NCI-H1694 (cell line): ENCODE results near the gene SHF.
"Not testable (repeated sequence)": the region's sequence is repeated elsewhere in the genome, so short reads cannot be mapped to it uniquely, and the experiment has no call there.

Experiments used
- DNase-seq: peaks from one replicate; lab custom pipeline; 2025; lab: John Stamatoyannopoulos, UW

SHF gene

DNA sequence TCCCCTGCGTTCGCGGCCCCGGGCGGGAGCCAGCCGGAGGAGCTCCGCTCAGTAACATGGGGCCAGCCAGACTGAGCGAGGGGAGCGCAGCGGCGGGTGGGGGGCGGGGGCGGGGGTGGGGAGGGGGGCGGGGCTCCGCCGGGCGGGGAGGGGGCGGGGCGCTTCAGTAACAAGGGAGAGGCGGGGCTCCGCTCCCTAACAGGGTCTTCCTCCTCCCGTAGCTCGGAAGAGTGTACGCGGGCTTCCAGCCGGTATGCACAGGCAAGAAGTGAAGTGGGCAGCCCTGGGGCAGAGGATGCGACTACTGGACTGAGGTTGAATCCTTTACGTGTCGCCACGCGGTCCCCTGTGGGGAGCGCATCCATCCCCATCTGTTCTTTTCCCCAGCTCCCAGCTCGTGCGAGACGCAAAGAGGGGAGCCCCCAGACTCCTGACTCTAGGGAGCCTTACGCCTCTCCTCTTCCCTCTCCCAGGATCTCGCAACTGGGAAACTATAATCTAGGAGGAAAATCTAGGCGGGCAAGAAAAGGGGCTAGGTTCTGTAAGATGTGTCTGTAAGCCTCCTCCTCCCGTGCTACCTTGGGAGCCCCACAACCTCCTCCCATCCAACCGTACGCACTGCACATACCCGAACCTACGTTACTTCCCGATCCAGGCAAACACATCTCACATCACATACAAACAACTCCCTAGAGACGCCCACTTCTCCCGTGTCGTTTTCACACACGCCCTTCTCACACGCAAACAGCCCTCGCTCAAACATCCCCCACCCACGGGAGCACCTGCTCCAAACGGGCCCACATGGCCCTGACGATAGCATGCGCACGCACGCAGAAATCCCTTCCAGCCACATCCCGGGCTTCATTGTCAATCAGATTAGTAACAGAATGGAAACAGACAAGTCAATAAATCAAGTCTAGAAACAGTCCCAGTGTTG is at the start of gene SHF:
Gene SHF, minus strand, starts transcription at position 73 of the 937 bp plus-strand sequence. Its CDS starts 15 bp downstream, at position 58.
- DNase-seq: peak; percentile 39

- not testable (repeated sequence) for DNase-seq
Measured at GRCh38 chr15:45236806-45237205, 49.0 kb upstream of the SHF start.

DNA sequence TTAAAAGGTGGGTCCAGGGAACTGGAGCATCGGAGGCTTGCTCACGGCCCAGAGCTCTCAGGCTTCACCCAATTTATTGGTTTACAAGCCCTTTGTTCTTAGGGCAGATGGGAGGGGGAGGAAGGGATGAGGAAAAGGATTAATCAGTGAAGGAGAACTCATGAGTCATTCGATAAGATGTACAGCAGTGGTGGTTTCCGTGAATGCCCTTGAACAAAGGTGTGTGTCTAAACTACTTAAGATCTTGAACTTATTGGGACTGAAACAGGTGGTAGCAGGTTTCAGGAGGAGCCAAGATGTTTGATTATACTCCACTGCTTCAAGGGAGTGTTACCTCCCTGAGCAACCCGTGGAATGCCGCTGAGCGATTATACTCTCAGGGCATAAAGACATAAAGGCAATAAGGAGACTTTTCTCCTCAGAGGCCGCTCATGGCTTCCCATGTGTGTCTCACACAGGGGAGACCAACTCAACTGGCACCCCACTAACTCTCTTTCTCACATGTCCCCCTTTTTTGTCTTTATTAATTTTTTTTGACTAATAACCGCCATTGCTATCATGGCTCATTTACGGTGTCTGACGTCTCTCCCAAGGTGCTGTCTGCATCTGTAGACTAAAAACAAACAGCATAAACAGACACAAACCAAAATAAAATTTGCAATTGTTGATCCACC is 46.9 kb upstream of the SHF start:
- no peak for DNase-seq

DNA sequence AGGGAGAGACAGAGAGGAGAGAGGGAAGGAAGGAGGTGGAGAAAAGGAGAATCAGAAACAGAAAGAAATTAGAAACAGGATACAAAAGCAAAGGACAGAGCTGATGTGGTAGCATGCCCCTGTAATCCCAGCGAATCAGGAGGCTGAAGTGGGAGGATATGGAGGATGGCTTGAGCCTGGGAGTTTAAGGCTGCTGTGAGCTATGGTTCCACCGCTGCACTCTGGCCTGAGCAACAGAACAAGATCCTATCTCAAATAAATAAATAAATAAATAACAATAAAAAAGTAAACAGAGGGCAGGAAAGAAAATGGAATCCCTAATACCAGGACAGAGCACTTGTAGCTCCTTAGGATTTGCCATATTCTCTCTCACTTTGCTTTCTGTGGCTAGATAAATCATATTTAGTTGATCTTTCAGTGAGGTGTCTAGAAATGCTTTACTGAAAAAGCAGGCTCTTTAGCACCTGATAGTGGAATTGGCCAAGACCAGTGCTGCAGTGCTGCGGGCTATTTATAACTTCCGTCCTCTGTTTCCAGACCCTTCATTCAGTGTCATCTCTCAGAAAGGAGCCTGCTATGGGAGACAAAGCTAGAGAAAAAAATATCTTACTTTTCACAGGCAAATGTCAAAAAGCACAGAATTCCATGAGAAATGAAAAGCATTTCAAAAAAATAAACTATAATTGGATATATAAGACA is 44.2 kb upstream of the SHF start:
- DNase-seq: no peak

DNA sequence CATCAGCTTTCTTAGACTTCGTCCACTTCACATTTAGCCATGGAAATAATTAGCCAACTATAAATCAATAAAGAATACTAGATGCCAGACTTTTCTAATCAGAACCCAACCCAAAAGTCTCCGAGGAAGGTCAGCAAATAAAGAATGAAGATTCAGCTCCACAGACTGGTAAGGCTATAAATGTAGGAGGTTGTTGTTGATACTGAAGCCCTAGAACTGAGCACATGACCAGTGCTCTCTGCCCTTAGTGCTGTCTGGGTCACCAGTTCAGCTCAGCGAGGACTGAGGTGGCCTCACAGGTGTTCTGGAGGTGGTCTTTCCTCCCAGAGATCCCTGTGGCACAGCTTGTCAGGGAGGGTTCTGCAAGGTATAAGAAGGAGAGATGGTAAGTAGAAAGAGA is 43.4 kb upstream of the SHF start:
- no peak for DNase-seq

DNA sequence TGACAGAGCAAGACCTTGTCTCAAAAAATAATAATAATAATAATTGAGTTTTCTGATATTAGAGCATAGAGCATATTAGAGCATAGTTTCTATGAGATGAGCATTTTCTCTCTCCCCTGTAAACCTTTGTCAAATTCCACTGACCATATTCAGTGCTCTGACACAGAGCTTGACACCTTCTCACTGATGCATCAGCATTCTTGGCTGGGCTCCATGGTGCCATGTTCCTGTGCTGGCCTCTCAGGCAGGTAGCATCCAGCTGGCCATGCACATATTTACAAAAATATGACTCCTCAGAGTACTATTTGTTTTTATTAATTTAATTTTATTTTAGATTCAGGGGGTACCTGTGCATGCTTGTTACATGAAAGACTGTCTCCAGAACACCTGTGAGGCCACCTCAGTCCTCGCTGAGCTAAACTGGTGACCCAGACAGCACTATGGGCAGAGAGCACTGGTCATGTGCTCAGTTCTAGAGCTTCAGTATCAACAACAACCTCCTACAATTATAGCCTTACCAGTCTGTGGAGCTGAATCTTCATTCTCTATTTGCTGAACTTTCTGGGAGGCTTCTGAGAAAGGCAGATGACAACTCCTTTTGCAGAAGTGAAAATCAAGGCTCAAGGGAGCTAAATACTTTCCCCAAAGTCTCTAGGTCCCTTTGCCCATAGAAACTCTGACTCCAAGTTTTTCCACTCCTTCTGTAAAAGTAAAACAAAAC is 42.6 kb upstream of the SHF start:
- DNase-seq: no peak

DNA sequence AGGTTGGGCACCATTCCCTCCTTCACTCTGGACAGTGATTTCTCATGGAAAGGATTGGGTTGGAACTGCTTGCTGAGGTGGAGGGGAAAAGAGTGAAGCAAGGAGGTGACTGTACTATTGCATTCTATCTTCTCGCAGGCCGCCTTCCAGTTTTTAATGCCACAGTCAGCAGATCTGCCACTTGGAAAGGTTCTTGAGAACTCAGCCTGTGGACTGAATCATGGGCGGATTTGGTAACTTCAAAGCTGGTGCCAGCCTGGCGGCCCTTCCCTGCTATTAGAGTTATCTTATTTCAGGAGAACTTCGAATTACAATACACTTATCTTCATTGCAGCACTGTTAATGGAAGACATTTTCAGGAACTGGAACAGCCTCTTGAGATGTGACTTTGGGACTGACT is 41.2 kb upstream of the SHF start:
- no peak for DNase-seq

GRCh38 chr15:45225506-45226273 is 37.9 kb upstream of the SHF start:
- DNase-seq: no peak

- no peak for DNase-seq
Measured at GRCh38 chr15:45224621-45225217, 37.0 kb upstream of the SHF start.

- DNase-seq: no peak
Measured at GRCh38 chr15:45221967-45222366, 34.2 kb upstream of the SHF start.

DNA sequence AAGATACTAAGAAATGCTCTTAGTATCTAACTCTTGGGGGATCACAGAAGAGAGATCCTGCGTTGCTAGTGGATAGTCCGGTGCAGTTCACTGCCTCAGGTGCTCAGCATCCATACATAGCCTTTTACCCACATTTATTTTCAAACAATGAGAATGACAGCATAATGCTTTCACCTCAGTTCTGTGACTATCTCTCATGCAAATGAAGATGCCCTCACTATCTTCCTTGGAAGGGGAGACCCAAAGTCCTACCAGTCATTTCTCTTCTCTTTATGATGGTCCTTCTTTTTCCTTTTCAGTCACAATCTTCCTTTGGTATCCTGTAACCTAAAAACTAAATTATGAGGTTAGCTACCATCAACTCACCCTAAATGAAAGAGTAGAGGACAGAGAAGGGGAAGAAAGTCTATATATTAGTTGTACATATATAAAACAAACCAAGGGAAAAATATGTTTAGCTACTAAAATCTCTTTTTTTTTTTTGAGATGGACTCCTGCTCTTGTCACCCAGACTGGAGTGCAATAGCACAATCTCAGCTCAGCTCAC is 33.4 kb upstream of the SHF start:
- DNase-seq: no peak

GRCh38 chr15:45212493-45212892 is 24.7 kb upstream of the SHF start:
- DNase-seq: no peak

GRCh38 chr15:45205192-45205591 is 17.4 kb upstream of the SHF start:
- DNase-seq: peak; percentile 65

DNA sequence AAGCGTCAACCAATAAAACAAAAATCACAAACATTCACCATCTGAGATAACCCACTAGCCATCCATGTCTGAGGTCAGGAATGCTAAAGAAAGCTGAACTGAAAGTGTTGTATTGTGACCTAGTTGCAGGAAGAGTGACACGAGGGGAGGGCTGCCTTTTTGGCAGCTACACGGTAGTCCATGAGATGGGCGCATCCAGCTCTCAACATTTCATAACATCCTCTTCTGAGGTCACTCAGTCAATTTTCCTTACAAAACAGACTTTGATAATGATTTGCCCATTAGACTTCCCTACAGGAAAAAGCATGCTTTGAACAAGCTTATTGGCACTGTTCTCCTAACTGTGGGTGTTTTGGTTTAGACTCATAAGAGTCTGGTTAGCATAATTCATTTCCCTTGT is 15.4 kb upstream of the SHF start:
- no peak for DNase-seq

- no peak for DNase-seq
Measured at GRCh38 chr15:45201869-45202268, 14.1 kb upstream of the SHF start.

DNA sequence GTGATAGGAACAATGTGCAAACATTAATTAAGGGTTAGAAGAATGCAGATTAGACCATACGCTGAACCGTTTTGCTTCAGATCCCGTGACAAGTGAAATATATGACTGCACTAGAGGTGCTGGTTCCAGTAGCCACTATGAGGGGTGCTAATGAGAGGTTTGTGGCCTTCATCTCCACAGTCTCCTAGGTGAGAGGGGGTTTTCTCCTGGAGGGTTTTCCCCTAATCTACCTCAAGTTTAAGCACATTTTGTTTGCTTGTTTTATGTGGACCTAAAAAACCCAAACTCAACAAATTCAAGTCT is 13.7 kb upstream of the SHF start:
- DNase-seq: no peak

DNA sequence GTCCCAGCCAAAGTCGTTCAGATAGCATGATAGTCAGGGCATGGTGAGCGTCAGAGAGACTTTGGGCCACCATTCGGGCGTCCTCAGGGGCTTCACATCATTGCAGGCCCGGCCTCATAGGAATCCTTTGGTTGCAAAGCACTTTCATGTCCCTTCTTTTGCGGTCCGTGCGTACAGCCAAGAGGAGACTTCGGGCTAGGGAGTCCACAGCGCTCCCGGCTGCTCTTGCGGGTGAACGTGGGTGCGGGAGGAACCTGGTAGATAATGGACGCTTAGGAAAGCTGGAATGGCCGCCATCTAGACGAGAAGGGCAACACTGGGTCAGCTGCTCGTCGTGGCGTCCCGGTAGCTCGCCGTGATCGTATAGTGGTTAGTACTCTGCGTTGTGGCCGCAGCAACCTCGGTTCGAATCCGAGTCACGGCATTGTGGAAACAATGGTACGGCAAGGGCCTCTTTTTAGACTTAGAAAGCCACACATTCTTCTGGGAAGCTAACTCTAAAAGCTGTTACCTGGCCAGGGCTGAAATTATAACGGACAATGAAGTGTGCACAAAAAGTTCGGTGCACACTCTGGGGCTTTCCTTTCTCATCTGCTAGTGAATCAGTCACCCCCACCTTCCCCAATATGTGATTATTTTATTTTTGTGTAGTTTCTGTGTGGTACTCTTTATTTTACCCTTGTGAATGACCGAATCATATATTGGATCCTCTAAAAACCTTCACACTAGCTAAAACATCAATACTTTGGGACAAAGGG is 13.2 kb upstream of the SHF start:
- peak; percentile 86 for DNase-seq

GRCh38 chr15:45200001-45200798 is 12.4 kb upstream of the SHF start:
- peak; percentile 95 for DNase-seq

- DNase-seq: peak; percentile 14
Measured at GRCh38 chr15:45199136-45199810, 11.5 kb upstream of the SHF start.
